GM18867 (cell line): ENCODE results near the gene ATXN10.
"Not testable (repeated sequence)": the region's sequence is repeated elsewhere in the genome, so short reads cannot be mapped to it uniquely, and the experiment has no call there.

Experiments
- ATAC-seq: cut with Tn5 transposase; IDR thresholded peaks from one replicate; pipeline ENCODE4 v1.9.1; 2021; ENCODE audit warnings: mild to moderate bottlenecking, moderate library complexity; ENCODE audit not compliant: unreplicated experiment

The ATXN10 gene

GRCh38 chr22:45708145-45708544 lies 36.5 kb downstream of the ATXN10 start:
- no peak for ATAC-seq

DNA sequence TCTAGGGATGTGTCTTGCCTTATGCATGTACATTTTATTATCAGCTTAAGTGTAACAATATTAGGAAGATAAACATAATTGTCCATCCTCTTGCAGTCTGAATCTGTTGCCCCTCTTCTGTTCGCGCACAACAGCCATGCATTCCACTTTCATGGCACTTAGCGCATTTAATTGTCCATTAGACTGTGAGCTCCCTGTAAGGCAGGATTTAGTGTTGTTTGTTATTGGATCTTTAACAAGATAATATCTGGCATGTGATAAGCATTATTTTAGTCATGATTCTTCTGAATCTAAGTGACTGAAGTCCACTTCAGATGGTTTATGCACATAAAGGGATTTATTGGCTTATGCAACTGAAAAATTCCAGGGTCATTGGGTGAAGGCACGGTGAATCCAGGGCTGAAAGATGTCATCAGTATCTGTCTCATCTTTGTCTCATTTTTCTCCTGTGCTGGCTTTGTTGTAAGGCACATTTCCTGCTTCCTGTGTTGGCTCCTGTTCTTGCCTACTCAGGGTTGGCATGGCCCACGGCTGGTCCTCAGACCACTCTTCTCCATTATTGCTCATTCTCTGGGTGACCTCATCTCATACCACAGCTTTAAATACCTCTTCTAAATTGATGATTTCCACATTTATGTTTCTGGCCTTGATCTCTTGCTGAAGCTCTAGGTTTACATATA lies 37.6 kb downstream of the ATXN10 start:
- no peak for ATAC-seq

- no peak for ATAC-seq
Observed at GRCh38 chr22:45709866-45710265, 38.2 kb downstream of the ATXN10 start.

DNA sequence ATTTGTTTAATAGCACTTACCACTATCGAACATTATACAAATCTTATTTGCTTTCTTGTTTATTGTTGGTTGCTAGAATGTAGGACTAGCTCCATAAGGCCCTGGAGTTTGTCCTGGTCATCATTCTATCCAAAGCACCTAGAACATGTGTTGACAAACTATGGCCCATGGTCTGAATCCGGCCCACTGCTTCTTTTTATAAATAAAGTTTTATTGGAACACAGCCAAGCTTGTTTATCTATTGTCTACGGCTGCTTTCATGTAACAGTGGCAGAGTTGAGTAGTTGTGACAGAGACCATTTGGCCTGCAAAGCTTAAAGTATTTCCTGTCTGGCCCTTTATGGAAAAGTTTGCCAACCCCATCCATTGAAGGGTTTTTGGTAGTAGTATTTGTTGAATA lies 38.8 kb downstream of the ATXN10 start:
- ATAC-seq, result no peak

- ATAC-seq, result not testable (repeated sequence)
Observed at GRCh38 chr22:45714390-45714789, 42.8 kb downstream of the ATXN10 start.

DNA sequence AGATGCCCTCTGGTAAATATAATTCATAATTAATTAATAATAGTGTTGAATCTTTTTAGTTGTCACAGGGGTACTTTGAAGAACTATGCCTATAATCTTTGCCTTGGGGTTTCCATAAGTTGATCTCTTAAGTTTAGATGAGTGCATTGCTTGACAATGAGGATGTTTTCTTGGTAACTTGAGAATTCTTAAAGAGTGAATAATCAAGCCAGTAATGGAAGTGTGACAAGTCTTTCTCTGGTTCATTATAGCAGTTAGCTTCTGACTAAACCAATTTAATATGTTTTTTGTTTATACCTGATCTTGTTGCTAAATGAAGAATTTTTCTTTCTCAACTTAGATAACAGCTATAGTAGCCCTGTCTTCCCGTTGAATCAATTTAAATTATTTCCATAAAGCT lies 46.2 kb downstream of the ATXN10 start:
- no peak for ATAC-seq

DNA sequence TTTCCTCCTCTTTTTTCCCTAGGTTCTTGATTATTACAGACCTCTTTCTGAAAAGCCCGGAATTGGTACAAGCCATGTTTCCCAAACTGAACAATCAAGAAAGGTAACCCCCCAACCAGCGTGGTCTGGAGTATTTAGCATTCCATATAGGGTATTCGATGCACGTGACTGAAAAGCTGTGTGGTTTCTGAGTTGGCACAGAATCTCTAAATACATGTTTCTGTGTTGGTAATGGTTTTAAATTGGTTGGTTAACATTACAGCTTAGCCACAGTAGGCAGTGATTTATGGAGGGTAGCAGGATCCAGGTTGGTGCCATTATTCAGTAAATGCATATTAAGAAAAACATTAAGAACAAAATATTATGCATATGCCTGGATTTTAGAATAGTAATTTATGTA lies 46.8 kb downstream of the ATXN10 start:
- ATAC-seq, result no peak

- no peak for ATAC-seq
Observed at GRCh38 chr22:45720839-45721378, 49.3 kb downstream of the ATXN10 start.

DNA sequence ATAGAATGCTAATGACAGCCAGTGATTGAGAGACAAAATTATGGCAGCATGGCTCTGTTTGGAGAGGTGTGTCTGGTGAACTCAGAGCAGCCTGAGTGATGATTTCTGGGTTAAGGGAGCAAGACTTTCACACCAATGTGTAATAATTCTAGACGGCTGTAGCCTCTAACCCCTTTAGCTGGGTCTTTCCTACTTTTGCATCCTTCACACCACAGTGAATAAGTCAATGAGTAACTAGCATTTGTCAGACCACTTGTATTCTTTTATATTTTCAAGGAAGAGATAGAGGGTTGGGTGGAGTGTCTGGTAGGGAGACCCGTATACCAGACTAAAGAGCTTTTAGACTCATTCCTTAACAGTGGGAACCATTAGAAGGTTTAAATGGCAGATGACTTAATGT lies 50.4 kb downstream of the ATXN10 start:
- no peak for ATAC-seq

GRCh38 chr22:45726081-45726480 lies 54.4 kb downstream of the ATXN10 start:
- no peak for ATAC-seq

DNA sequence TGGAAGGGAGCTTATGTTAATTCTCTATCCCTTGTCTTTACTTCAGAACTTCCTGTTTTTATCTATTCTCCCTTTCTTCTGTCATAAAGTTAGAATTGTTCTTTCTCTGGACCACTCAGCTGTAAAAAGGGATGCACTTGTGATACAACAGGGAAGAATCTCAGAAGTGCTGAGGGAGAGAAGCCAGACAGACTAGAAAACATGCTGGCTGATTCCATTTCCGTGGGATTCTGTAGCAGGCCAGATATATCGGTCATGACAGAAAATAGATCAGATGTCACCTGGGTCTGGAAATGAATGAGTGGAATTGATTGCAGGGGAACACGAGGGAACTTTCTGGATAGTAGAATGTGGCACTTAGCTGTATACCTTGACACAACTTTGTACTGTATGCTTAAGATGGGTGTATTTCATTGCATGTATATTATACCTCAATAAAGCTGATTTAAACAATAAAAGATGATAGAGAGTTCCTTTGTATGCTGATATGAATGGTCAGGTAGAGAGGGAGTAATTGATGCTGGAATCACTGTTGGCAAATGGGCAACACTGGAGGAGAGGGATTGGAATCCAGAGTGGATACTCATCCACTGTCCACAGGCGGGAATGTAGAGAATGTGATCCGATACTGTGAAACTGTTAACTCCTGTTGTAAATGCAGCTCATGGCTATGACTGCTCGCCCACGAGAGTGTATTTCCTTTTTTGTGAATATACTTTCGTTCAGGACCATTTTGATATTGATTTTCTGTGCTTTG lies 59.6 kb downstream of the ATXN10 start:
- no peak for ATAC-seq

- ATAC-seq, result no peak
Observed at GRCh38 chr22:45731798-45732495, 60.3 kb downstream of the ATXN10 start.

DNA sequence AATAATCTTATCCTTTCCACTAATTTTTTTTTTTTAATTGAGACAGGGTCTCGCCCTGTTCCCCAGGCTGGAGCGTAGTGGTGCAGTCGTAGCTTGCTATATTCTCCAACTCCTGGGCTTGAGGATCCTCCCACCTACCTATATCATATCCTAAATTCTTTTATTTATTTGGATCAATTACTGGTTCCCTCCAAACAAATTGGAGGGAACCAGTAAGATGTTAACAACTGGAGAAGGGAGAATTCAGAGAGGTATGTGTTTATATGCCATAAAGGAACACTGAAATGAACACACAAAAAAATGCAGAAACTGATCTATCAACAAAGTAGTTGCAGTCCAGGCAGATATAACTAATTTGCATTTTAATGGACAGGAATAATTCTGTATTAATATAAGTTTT lies 63.6 kb downstream of the ATXN10 start:
- no peak for ATAC-seq

- ATAC-seq, result no peak
Observed at GRCh38 chr22:45738206-45738605, 66.6 kb downstream of the ATXN10 start.

- no peak for ATAC-seq
Observed at GRCh38 chr22:45740236-45740635, 68.6 kb downstream of the ATXN10 start.

DNA sequence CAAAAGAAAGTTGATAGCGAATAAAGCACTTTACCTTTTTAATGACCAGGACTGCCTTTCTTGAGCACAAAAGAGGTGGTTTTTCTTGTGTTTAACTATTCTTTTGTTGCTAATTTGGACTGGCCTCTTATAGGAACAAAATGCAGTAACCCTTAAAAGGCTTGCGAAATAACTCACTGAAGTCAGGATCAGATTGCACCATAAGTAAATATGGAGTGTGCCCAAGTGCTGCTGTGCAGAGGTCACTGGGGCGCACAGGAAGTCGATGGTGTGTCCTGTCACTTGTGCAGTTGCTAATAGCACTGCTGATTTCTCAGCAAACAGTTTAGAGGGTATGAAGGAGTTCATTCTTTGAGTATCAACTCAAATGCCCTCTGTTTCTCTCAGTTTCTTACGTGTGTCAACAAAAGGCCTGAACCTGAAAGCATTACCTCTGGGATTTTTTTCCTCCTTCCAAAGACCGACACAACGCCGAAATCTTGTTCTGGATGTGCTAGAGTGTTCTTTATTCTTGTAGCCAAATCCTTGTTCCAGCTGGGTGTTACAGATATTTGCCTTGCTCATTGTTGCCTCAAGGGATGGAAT lies 71.3 kb downstream of the ATXN10 start:
- ATAC-seq, result no peak

- no peak for ATAC-seq
Observed at GRCh38 chr22:45743687-45744086, 72.1 kb downstream of the ATXN10 start.

- no peak for ATAC-seq
Observed at GRCh38 chr22:45744442-45744841, 72.8 kb downstream of the ATXN10 start.

- no peak for ATAC-seq
Observed at GRCh38 chr22:45750626-45751025, 79.0 kb downstream of the ATXN10 start.

DNA sequence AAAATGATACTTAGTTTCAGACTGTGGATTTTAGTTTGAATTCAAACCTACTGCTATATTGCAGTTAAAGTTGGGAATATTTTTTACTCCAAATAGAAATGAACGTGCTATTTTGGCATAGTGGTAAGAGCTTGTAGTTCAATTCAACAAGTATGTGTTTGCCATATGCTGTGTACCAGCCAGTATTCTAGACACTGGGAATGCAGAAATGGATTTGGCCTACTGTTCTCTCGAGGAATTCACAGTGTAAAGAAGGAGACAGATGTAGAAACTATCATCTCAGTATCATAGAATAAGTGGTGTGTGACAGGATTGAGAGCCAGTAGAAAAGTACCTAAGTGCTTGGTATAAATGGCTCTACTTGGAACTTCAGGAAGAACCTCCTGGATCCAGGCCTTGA lies 80.4 kb downstream of the ATXN10 start:
- no peak for ATAC-seq

- no peak for ATAC-seq
Observed at GRCh38 chr22:45754822-45755221, 83.2 kb downstream of the ATXN10 start.
